ENCODE measurements around the gene FIBCD1.

Gene FIBCD1

GRCh38 chr9:130905902-130906734 lies 32.9 kb downstream of the FIBCD1 start:
- FAIRE-seq: no peak

- no peak for FAIRE-seq
These were observed 33.7 kb downstream of the FIBCD1 start for GRCh38 chr9:130905125-130905901.

DNA sequence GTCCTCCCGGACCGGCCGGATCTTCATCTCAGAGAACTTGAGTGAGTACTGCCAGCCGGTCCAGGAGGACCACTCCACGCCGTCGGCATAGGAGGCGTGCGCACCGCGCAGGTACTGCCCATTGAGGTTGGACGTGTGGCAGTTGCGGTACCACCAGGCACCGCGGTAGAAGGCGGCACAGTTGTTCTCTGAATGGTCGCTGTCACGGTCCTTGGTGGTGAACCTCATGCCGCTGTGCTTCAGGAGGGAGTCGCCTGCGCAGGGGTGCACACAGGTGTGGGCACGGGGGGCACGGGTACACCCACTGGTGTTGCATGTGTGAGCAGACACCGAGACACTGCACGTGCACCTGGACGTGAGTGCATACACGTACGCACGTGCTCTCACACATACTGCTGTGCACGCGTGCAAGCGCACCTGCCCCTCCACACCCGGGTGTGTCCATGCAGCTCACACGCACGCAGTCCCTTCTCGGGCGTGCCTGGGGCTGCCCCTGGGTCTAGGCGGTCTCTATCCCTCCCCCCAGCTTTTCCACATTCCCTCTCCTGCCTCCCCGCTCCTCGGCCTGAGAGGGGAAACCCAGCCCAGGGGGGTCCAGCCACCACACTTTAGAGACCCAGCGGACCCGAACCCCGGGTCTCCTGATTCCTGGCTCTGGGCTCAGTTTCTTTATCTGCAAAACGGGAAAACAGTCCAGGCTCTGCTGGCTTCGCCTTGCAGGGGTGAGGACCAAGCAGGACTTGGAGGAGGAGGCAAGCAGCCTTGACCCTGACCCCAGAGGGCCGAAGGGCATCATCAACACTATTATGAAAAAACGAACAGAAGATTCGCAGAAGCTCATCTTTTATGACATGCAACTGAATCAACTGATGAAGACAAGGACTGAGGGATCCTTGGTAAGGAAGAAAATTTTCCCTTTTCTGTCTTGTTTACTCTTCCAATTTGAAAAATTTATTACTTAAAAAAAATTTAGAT lies 34.7 kb downstream of the FIBCD1 start:
- no peak for FAIRE-seq

- FAIRE-seq: no peak
These were observed 35.6 kb downstream of the FIBCD1 start for GRCh38 chr9:130903194-130904069.

GRCh38 chr9:130902204-130903185 lies 36.6 kb downstream of the FIBCD1 start:
- no peak for FAIRE-seq

DNA sequence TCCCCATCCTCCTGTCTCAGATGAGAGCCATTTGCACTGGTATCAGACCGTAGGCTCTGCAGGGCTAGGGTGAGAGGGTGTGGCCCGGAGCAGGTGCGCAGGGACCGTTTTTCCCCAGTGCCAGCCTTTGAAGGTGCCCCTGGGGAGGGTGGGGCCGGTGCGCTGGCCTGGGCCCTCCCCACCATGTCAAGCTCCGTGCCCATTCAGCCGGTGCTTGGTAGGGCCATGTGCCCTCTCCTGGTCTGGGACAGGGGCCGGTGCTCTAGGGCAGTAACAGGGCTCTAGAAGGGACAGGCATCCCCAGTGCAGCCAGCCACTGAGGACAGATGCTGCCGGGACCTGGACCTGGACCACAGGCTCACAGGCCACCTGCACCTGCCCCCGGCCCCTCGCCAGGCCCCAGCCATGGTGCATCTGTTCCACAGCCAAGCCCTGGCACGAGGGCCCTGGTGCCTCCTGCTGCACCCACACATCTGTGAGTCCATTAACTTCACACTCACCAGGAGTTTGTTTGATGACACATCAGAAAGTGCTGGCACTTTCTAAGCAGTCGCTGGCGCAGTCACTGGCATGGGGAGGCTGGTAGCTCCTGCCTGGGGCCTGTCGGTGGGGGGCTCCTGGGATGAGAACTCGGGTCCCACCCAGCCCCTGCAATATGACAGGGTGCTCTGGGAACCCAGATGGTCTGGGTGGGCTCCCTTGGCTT lies 37.4 kb downstream of the FIBCD1 start:
- no peak for FAIRE-seq

GRCh38 chr9:130900701-130901497 lies 38.1 kb downstream of the FIBCD1 start:
- FAIRE-seq: no peak

DNA sequence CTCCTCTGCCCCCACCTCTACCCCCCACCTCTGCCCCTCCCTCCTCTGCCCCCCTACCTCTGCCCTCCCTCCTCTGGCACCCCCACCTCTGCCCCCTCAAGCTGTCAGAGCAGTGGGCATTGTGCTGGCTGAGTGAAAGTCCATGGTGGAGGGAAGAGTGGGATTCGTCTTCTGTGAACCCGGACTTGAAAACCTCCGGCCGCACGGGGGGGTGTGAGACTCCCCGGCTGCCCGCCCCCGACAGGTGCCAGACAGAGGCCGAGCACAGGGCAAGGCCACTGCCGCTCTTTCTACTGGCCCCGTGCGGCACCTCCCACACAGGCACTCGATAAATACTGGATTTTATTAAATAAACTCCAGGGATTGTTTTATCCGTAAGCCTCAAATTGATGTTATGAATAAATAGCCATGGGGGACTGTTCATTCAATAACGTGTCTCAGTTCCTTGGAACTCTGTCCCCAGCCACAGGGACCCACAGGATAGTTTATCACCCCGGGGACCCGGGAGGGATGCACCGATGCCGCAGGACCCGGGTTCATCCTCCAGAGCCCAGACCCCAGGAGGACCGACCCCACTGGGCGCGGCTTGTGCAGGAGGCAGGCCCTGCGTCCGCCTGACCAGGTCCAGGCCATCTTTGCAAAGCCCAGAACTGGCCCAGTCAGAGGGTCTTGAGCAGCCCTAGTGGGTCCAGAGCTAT lies 39.8 kb downstream of the FIBCD1 start:
- no peak for FAIRE-seq

- FAIRE-seq: no peak
These were observed 40.5 kb downstream of the FIBCD1 start for GRCh38 chr9:130898552-130898852.

- no peak for FAIRE-seq
These were observed 41.0 kb downstream of the FIBCD1 start for GRCh38 chr9:130897848-130898551.

DNA sequence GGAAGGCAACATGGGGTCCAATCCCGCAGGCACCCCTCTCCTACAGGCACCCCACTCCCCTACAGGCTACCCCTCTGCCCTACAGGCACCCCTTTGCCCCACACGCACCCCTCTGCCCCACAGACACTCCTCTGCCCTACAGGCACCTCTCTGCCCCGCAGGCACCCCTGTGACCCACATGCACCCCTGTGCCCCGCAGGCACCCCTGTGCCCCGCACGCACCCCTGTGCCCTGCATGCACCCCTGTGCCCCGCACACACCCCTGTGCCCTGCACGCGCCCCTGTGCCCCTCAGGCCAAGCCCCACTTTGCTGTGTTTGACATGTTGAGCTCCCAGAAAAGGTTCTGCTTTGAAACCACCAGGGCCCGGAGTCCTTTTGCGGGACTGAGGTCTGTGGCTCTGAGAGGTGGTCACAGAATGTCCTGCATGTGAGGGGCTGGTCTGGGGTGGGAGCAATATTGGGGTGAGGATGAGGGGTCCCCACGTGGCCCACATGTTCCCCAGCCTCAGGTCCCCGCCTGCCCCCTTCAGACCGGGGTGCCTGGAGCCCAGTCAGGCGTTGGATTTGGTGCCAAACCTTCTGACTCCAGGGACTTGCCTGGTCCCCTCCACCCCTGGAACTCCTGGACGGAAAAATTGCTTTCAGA lies 41.8 kb downstream of the FIBCD1 start:
- no peak for FAIRE-seq

DNA sequence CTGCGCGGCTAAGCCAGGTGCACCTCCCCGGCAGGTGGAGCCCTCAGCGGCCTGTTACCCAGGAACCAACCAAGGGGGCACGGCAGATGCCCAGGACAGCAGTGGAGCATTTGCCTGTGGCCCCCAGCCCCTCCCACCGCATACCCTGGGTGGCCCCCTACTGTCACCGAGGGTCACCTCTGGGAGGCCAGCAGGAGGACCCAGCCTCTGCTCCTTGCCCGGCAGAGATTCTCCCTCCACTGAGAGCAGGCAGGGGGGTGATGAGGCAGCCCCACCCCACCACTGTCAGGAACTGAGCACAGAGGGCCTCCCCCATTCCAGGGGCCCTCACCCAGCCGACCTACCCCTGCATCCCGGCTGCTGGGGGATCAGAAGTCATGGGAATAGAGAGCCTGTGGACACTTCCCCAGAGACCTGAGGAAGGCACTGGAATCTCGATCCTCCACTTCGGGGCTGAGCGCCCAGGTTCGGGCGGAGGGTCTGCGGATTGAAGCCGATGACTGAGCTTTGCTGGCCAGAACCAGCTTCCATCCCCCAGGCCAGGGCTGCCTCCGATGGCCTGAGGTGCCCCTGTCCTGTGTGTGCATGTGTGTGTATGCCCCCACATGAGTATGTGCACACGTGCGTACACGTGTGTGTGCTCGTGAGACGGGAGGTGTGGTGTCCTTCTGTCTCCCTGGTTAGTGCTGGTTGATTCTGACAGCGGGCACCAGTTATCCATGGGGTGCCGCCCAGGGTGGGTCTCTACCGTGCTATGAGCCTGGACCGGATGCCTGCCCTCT lies 42.6 kb downstream of the FIBCD1 start, which contains the start of gene QRFP:
Gene QRFP, minus strand, starts transcription at position 580 of the 782 bp plus-strand sequence. CDS start 2,974 bp downstream, outside the sequence.
- no peak for FAIRE-seq

GRCh38 chr9:130895481-130896232 lies 43.4 kb downstream of the FIBCD1 start:
- FAIRE-seq: no peak

- FAIRE-seq: no peak
These were observed 44.0 kb downstream of the FIBCD1 start for GRCh38 chr9:130895038-130895437.

- FAIRE-seq: no peak
These were observed 44.5 kb downstream of the FIBCD1 start for GRCh38 chr9:130894546-130894945.
